NCI-H524 (cell line): ENCODE results near the gene FGF14.

Experiments used
- DNase-seq, 2 experiments: peaks; one replicate each; lab custom pipeline; 2025; lab: John Stamatoyannopoulos, UW

FGF14 gene

GRCh38 chr13:101661839-101662238 is 740.0 kb downstream of the FGF14 start:
- no peak for DNase-seq
